H54 (cell line): ENCODE results near the gene DLX3.

Experiments used
- DNase-seq: peaks from one replicate; pipeline ENCODE4 v3.0.0; 2011; ENCODE audit warnings: low spot score, mixed read lengths; ENCODE audit not compliant: insufficient read length
- FAIRE-seq: peaks from 3 replicates; lab custom pipeline; 2011; peaks lifted over from hg19 to GRCh38; lab: Jason Lieb, UNC
- POLR2A ChIP-seq: IDR thresholded peaks from 2 replicates; pipeline ENCODE4 v1.6.1; 2011; ENCODE audit warnings: low read depth, mild to moderate bottlenecking, low read length

DLX3 gene

GRCh38 chr17:49978501-49978900 lies 16.5 kb downstream of the DLX3 start:
- DNase-seq (no peak), FAIRE-seq (no peak)

DNA sequence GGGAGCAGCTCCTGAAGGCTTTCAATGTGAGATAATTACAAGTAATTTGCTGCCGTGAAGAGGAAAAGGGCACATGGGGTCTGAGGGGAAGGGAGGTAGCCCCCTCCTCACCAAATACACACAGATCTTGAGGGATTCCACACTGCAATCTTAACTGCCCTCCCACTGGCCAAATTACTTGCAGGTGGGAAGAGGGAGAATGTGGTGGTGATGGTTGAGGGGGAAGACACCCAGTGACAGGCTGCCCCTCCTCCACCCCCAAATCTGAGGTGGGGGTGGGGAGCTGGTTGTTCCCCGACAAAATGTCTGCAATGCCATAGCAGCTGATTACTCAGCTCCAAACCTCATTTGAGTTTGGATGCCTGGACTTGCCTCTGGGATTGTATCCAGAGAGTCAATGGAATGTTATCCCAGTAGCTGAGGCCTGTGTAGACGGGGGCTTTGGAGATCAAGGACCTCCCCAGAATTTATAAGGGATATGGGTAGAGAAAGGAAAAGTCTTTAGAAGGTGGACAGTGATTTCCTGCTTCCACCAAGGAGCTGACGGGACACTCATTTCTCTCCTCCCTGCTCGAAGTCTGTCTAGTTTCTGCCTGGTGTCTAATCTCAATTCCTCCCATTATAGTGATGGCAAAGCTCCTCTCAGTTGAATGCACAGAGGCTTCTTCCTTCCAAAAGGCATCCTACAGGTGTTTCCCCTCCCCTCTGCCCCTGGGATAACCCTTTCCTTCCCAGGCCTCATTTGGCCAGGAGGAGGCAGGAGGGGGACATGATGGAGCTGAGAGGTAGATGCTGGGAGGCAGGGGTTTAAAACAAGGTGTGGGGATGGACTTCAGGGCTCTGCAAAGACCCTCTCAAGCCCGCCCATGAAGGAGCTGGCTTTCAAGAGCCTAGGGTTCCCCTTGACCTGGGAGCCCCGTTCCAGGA lies 17.3 kb downstream of the DLX3 start:
- TF ChIP-seq POLR2A = no peak
- no peak for DNase-seq
- FAIRE-seq = no peak

More at GRCh38 chr17:49978501-49978900, 16.5 kb downstream of the DLX3 start:
- no peak for TF ChIP-seq POLR2A

DNA sequence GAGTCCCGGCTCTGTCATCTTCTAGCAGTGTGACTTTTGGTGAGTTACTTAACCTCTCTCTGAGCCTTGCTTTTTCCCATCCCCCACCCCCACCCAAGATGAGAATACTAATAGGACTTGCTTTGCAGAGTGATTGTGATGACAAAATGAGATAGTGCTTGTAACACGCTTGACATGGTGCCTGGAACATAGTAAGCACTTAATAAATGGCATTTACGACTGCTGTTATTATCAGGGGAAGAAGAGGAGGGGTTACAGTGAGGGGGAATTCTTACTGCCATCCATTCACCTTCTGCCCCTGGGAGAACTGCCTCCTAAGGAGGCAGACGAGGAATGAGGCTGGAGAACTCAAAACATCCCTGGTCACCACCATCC lies 18.2 kb downstream of the DLX3 start:
- no peak for TF ChIP-seq POLR2A
- no peak for FAIRE-seq
- DNase-seq = no peak

- no peak for FAIRE-seq
- TF ChIP-seq POLR2A = no peak
- no peak for DNase-seq
These were observed 18.7 kb downstream of the DLX3 start for GRCh38 chr17:49976163-49976827.

- FAIRE-seq (no peak), DNase-seq (no peak)
- TF ChIP-seq POLR2A = no peak
These were observed 19.5 kb downstream of the DLX3 start for GRCh38 chr17:49975531-49975930.

- no peak for TF ChIP-seq POLR2A
- no peak for DNase-seq
- no peak for FAIRE-seq
These were observed 21.8 kb downstream of the DLX3 start for GRCh38 chr17:49973271-49973615.

DNA sequence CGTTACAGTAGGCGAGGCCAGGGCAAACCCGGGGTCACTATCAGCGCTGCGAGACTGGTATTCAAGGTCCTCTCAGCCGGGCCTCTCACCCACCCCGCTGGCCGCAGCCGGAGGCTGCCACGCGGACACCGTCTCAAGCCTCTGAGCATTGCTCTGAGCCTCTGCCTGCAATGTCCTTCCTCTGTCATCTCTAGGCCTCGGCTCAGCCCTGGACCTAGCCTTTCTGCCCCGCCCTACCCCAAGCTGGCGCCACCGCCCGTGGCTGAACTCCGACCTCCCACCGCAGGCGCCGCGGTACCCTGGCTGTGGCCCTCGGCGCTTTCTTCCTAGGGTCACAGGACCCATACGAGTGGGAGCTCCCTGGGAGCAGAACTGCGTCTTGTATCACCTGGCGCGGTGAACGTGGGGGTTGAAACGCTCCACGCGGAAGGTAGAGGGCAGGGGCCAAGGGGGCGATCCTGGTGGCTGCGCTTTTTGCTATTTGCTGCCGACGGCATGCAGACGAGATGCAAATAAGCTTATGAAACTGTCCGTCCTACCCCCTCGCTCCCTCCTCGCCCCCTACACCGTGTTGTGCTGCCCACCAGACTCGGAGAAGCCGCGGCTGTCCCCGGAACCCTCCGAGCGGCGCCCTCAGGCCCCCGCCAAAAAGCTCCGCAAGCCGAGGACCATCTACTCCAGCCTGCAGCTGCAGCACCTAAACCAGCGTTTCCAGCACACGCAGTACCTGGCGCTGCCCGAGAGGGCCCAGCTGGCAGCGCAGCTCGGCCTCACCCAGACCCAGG lies 22.3 kb downstream of the DLX3 start:
- DNase-seq (no peak), FAIRE-seq (no peak)
- TF ChIP-seq POLR2A = no peak

DNA sequence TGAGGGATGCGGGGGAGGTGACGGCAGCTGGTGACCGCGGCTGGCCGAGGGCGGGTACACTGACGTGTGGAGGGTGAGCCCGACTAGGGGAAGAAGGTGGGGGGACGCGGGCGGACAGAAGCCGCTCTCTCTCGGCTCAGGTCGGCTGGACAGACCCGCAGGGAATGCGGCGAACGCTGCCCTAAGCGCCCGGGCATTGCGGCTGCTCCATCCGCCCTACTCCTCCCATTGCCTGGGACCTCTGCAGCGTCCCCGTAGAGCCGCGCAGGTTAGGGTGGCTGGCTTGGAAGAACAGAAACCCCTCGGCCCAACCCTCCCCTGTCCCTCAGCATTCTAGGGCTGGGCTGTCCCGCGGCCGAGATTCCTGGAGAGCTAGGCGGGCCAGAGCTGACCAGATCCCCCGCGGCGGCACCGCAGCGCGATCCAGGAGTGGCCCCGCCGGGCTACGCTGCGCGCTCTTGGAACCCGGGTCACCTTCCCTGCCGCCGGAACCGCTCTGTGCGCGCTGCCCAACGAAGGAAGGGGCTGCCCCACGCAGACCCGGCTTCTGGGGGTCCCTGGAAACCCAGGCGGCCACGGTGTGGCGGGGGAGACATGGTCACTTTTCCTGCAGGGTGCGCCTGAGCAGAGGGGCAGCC lies 23.1 kb downstream of the DLX3 start:
- TF ChIP-seq POLR2A = no peak
- no peak for FAIRE-seq
- DNase-seq = no peak

GRCh38 chr17:49971199-49971847 lies 23.7 kb downstream of the DLX3 start:
- no peak for FAIRE-seq
- TF ChIP-seq POLR2A = no peak
- no peak for DNase-seq

GRCh38 chr17:49970498-49970897 lies 24.5 kb downstream of the DLX3 start:
- FAIRE-seq (no peak), DNase-seq (no peak)
- TF ChIP-seq POLR2A = no peak

DNA sequence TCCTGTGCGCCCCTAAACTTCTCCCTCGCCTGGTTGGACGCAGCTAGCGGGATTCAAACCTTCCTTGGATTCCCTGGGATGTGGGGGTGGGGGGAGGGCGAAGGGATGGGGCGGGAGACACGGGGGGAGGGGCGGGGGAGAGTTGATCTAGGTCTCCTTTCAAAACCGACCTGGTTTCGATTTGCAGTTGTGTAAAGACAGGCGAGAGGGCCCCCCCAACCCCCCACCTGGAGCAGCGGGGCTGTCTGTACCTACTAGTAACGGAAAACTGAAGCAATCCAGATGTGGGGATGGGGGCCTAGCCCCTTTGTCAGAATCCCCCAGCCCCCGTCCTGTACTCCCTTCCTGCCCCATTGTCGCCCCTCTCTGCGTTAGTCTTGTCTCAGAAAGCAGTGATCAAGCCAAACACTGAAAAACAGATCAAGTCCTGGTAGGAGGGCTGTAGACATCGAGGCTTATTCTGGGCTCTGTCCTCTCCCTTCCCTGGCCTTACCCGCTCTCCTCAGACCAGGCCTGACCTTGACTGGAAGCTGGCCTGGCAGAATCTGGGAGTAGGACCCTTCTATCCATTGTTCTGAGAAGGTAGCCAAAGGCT lies 25.1 kb downstream of the DLX3 start:
- FAIRE-seq (no peak), DNase-seq (no peak)
- no peak for TF ChIP-seq POLR2A

DNA sequence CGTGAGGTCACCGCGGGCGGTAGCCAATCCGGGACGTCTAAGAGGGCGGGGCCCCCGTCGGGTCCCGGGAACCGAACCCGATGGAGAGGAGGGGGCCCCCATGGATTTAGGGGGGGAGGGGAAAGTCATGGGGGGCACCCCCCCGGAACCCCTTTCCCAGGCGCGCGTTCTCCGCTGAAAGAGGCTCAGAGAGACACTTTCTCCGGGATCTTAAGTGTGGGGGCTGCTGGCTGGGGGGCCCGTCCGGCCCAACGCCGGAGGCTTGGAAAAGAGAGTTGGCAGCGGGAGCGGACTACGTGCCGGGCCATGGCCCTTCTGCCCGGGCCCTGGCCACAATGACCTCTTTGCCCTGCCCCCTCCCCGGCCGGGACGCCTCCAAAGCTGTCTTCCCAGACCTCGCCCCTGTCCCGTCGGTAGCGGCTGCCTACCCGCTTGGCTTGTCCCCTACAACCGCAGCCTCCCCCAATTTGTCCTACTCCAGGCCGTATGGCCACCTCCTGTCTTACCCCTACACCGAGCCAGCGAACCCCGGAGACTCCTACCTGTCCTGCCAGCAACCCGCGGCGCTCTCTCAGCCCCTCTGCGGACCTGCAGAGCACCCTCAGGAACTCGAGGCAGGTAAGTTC lies 25.8 kb downstream of the DLX3 start, which contains the start of gene DLX4:
Gene DLX4 (plus strand): TSS at position 57 of the 626 bp plus-strand sequence. CDS start 279 bp downstream, at position 336.
- peak; percentile 94 for DNase-seq
- no peak for FAIRE-seq
- TF ChIP-seq POLR2A = no peak
